Stomach (tissue), 9 donors: ENCODE data around the gene RASA3. TPM values are rescaled to one million over a fixed set of nuclear protein-coding genes. Genes with fewer than 3 reads are reported as not detected.

ENCODE experiments used
- DNase-seq, 2 donors: peaks; one replicate each; pipeline versions ENCODE4 v3.0.0 to v3.0.0-alpha.2; 2013 to 2019
- H3K27ac ChIP-seq, 5 donors: fragments of 200-600 bp in 4 of 5; sonication (generic) in 4 of 5; one replicate each; pipeline ENCODE4 v1.5.1; 2013 to 2019; ENCODE audit warnings: mild to moderate bottlenecking in 1 of 5, moderate library complexity in 1 of 5
- H3K27me3 ChIP-seq, 3 donors: fragments of 200-600 bp; sonication (generic); one replicate each; pipeline ENCODE4 v1.5.1; 2017 to 2019; ENCODE audit warnings: mixed run types in 1 of 3
- H3K36me3 ChIP-seq, 4 donors: fragments of 200-600 bp; sonication (generic); 1 replicate in 3 of 4; 2 replicates in 1 of 4; pipeline ENCODE4 v1.5.1; 2016 to 2019
- H3K4me1 ChIP-seq, 4 donors: fragments of 200-600 bp; sonication (generic); one replicate each; pipeline ENCODE4 v1.5.1; 2016 to 2019
- H3K4me3 ChIP-seq, 4 donors: fragments of 200-600 bp; sonication (generic) in 3 of 4; one replicate each; pipeline ENCODE4 v1.5.1; 2016 to 2019; ENCODE audit warnings: mild to moderate bottlenecking in 1 of 4
- H3K9me3 ChIP-seq, 4 donors: fragments of 200-600 bp; sonication (generic); one replicate each; pipeline ENCODE4 v1.5.1; 2016 to 2019
- CTCF ChIP-seq, 7 experiments: fragments of 450-650 bp in 4 of 7; fragments of 200-600 bp in 3 of 7; sonication (generic) in 3 of 7; IDR thresholded peaks; one replicate each; pipeline ENCODE4 v1.5.1; 2016 to 2019; ENCODE audit warnings: antibody characterized with exemption in 7 of 7, control low read depth in 2 of 7, mild to moderate bottlenecking in 1 of 7
- EP300 ChIP-seq: sonication (generic); formaldehyde crosslinking; IDR thresholded peaks from one replicate; pipeline ENCODE4 v1.6.1; 2017; ENCODE audit warnings: antibody characterized with exemption
- POLR2A ChIP-seq, 4 donors: fragments of 450-650 bp; IDR thresholded peaks; one replicate each; pipeline ENCODE4 v1.6.1; 2016; ENCODE audit warnings: antibody characterized with exemption in 4 of 4, control low read depth in 2 of 4, mild to moderate bottlenecking in 1 of 4, moderate library complexity in 1 of 4
- POLR2AphosphoS5 ChIP-seq, 3 donors: sonication (generic); formaldehyde crosslinking; IDR thresholded peaks; one replicate each; pipeline ENCODE4 v1.6.1; 2016; ENCODE audit warnings: antibody characterized with exemption in 3 of 3
- WGBS, 5 donors: extraction: QIAGEN DNeasy Blood & Tissue Kit in 3 of 5; methylation state at CpG; one replicate each; pipeline versions ENCODE4 v1.1.5 to v1.1.7; 2013 to 2018; 5-methylcytosine and 5-hydroxymethylcytosine counted together
- intact Hi-C: fragments of 100-400 bp; cut with DNase I; formaldehyde crosslinking; loops from one replicate; pipeline ENCODE4 v1.15.1; 2023; ENCODE audit warnings: low total_unique reads
- polyA plus RNA-seq, 3 donors: library from polyadenylated mRNA; stranded (reverse); fragments of 200-250 nt; gene quantifications; one replicate each; pipeline ENCODE4 v1.2.3, GENCODE V29; 2013
- total RNA-seq, 5 donors: library from RNA; depleted of rRNA; stranded (reverse); fragments of >200 nt; gene quantifications; one replicate each; pipeline versions ENCODE4 v1.1.0 to v1.2.3, GENCODE V29; 2014 to 2016
- donor health status: healthy with polysubstance abuse.
- donor health status: Bipolar disorder and iron deficiency.
- donor health status: healthy.

The RASA3 gene
- total and polyA plus RNA-seq, 8 donors = 3.7 to 22.3 (median 7.9) TPM

GRCh38 chr13:114092468-114092867 lies 40.0 kb downstream of the RASA3 start:
- Histone ChIP-seq H3K36me3 (no peaks in the 10 kb centered on the region), H3K27ac (no peak overlapping the region), H3K4me3 (no peak overlapping the region), H3K4me1 (no peaks in the 10 kb centered on the region), H3K27me3 (no peaks in the 10 kb centered on the region), H3K9me3 (peaks cover 0 to 20% (median 2%) of the 10 kb centered on the region in 4 donors)
- 90 to 96% (median 92%) methylated on average over 3 of the region's 3 CpGs for WGBS, 5 donors
- TF ChIP-seq POLR2A (IDR thresholded peaks at IDR 0.05) = no peak
- TF ChIP-seq EP300 = no peak
- DNase-seq = no peak
- intact Hi-C loops = no loop called here

GRCh38 chr13:114090476-114090875 lies 41.9 kb downstream of the RASA3 start:
- WGBS, 5 donors = 81 to 88% (median 83%) methylated on average over 10 to 11 of the region's 11 CpGs

GRCh38 chr13:114089751-114090400 lies 42.5 kb downstream of the RASA3 start:
- 82 to 91% (median 83%) methylated on average over 25 of the region's 25 CpGs for WGBS, 5 donors
- no peak for TF ChIP-seq CTCF (IDR thresholded peaks at IDR 0.05)
- TF ChIP-seq POLR2AphosphoS5 (IDR thresholded peaks at IDR 0.05) = no peak
- no peak for TF ChIP-seq POLR2A (IDR thresholded peaks at IDR 0.05)
- TF ChIP-seq EP300 = no peak
- no peaks in the 10 kb centered on the region for H3K36me3 ChIP-seq
- H3K27ac ChIP-seq = no peak overlapping the region
- no peaks in the 10 kb centered on the region for H3K4me1 ChIP-seq
- no peak overlapping the region for H3K4me3 ChIP-seq
- intact Hi-C loops = no loop called here
- peaks cover 0 to 20% (median 2%) of the 10 kb centered on the region in 4 donors for H3K9me3 ChIP-seq
- DNase-seq = no peak
- H3K27me3 ChIP-seq = no peaks in the 10 kb centered on the region

More at GRCh38 chr13:114090476-114090875, 41.9 kb downstream of the RASA3 start:
- peaks cover 0 to 20% (median 2%) of the 10 kb centered on the region in 4 donors for H3K9me3 ChIP-seq
- intact Hi-C loops = no loop called here
- no peak overlapping the region for H3K4me3 ChIP-seq
- no peak overlapping the region for H3K27ac ChIP-seq
- no peaks in the 10 kb centered on the region for H3K36me3 ChIP-seq
- no peak for TF ChIP-seq POLR2A (IDR thresholded peaks at IDR 0.05)
- TF ChIP-seq POLR2AphosphoS5 (IDR thresholded peaks at IDR 0.05) = no peak
- TF ChIP-seq CTCF (IDR thresholded peaks at IDR 0.05) = no peak
- no peak for TF ChIP-seq EP300
- H3K4me1 ChIP-seq = no peaks in the 10 kb centered on the region
- H3K27me3 ChIP-seq = no peaks in the 10 kb centered on the region
- no peak for DNase-seq

GRCh38 chr13:114089341-114089740 lies 43.1 kb downstream of the RASA3 start:
- DNase-seq = no peak
- no peaks in the 10 kb centered on the region for H3K27me3 ChIP-seq
- intact Hi-C loops = no loop called here
- no peak overlapping the region for H3K27ac ChIP-seq
- TF ChIP-seq POLR2A (IDR thresholded peaks at IDR 0.05) (no peak), EP300 (no peak), CTCF (IDR thresholded peaks at IDR 0.05) (no peak), POLR2AphosphoS5 (IDR thresholded peaks at IDR 0.05) (no peak)
- H3K4me1 ChIP-seq = no peaks in the 10 kb centered on the region
- no peak overlapping the region for H3K4me3 ChIP-seq
- 72 to 82% (median 80%) methylated on average over 15 of the region's 15 CpGs for WGBS, 5 donors
- peaks cover 0 to 20% (median 2%) of the 10 kb centered on the region in 4 donors for H3K9me3 ChIP-seq
- no peaks in the 10 kb centered on the region for H3K36me3 ChIP-seq

GRCh38 chr13:114088863-114089262 lies 43.6 kb downstream of the RASA3 start:
- no peaks in the 10 kb centered on the region for H3K36me3 ChIP-seq
- no peak for TF ChIP-seq EP300
- no peak for TF ChIP-seq POLR2AphosphoS5 (IDR thresholded peaks at IDR 0.05)
- TF ChIP-seq POLR2A (IDR thresholded peaks at IDR 0.05) = no peak
- no peak for TF ChIP-seq CTCF (IDR thresholded peaks at IDR 0.05)
- H3K4me1 ChIP-seq = no peaks in the 10 kb centered on the region
- no peak for DNase-seq
- no peaks in the 10 kb centered on the region for H3K27me3 ChIP-seq
- intact Hi-C loops = no loop called here
- H3K4me3 ChIP-seq = no peak overlapping the region
- H3K9me3 ChIP-seq = peaks cover 0 to 20% (median 2%) of the 10 kb centered on the region in 4 donors
- 76 to 90% (median 86%) methylated on average over 7 of the region's 7 CpGs for WGBS, 5 donors
- H3K27ac ChIP-seq = no peak overlapping the region
